Measurements from ENCODE around the gene CC2D2A.

CC2D2A gene

GRCh38 chr4:15544248-15544729 lies 74.6 kb downstream of the CC2D2A start:
- Histone ChIP-seq H2AFZ (no peak overlapping the region), H3K27ac (no peak overlapping the region), H3K4me2 (ENCODE audit: low read length) (no peak overlapping the region), H3K36me3 (ENCODE audit: control insufficient read depth, insufficient read depth, low read length) (no peaks in the 10 kb centered on the region), H3K79me2 (no peaks in the 10 kb centered on the region), H3K4me3 (ENCODE audit: low read depth, low read length) (no peak overlapping the region), H3K9me3 (ENCODE audit: control insufficient read depth, low read length) (no peaks in the 10 kb centered on the region), H3K4me1 (no peaks in the 10 kb centered on the region), H3K27me3 (ENCODE audit: control insufficient read depth, insufficient read depth, low read length) (no peaks in the 10 kb centered on the region), H3K9ac (no peak overlapping the region)
- no peak for TF ChIP-seq CTCF (IDR thresholded peaks at IDR 0.05)

GRCh38 chr4:15545371-15545770 lies 75.7 kb downstream of the CC2D2A start:
- TF ChIP-seq CTCF (IDR thresholded peaks at IDR 0.05): no peak
- Histone ChIP-seq H3K4me3 (ENCODE audit: low read depth, low read length) (no peak overlapping the region), H3K79me2 (no peaks in the 10 kb centered on the region), H3K9ac (no peak overlapping the region), H2AFZ (no peak overlapping the region), H3K9me3 (ENCODE audit: control insufficient read depth, low read length) (no peaks in the 10 kb centered on the region), H3K36me3 (ENCODE audit: control insufficient read depth, insufficient read depth, low read length) (no peaks in the 10 kb centered on the region), H3K4me2 (ENCODE audit: low read length) (no peak overlapping the region), H3K27me3 (ENCODE audit: control insufficient read depth, insufficient read depth, low read length) (no peaks in the 10 kb centered on the region), H3K27ac (no peak overlapping the region), H3K4me1 (no peaks in the 10 kb centered on the region)

GRCh38 chr4:15547392-15547791 lies 77.7 kb downstream of the CC2D2A start:
- Histone ChIP-seq H3K27me3 (ENCODE audit: control insufficient read depth, insufficient read depth, low read length) (no peaks in the 10 kb centered on the region), H3K9ac (no peak overlapping the region), H3K4me1 (no peaks in the 10 kb centered on the region), H3K4me2 (ENCODE audit: low read length) (no peak overlapping the region), H2AFZ (no peak overlapping the region), H3K9me3 (ENCODE audit: control insufficient read depth, low read length) (no peaks in the 10 kb centered on the region), H3K79me2 (no peaks in the 10 kb centered on the region), H3K36me3 (ENCODE audit: control insufficient read depth, insufficient read depth, low read length) (no peaks in the 10 kb centered on the region), H3K27ac (no peak overlapping the region), H3K4me3 (ENCODE audit: low read depth, low read length) (no peak overlapping the region)
- no peak for TF ChIP-seq CTCF (IDR thresholded peaks at IDR 0.05)

- H3K4me3 ChIP-seq (ENCODE audit: low read depth, low read length): no peak overlapping the region
- no peaks in the 10 kb centered on the region for H3K27me3 ChIP-seq (ENCODE audit: control insufficient read depth, insufficient read depth, low read length)
- H3K36me3 ChIP-seq (ENCODE audit: control insufficient read depth, insufficient read depth, low read length): no peaks in the 10 kb centered on the region
- TF ChIP-seq CTCF (IDR thresholded peaks at IDR 0.05): no peak
- no peaks in the 10 kb centered on the region for H3K9me3 ChIP-seq (ENCODE audit: control insufficient read depth, low read length)
- H3K79me2 ChIP-seq: no peaks in the 10 kb centered on the region
- no peak overlapping the region for H3K27ac ChIP-seq
- H2AFZ ChIP-seq: no peak overlapping the region
- no peak overlapping the region for H3K4me2 ChIP-seq (ENCODE audit: low read length)
- H3K9ac ChIP-seq: no peak overlapping the region
- H3K4me1 ChIP-seq: no peaks in the 10 kb centered on the region
Measured at GRCh38 chr4:15550491-15550890, 80.8 kb downstream of the CC2D2A start.

GRCh38 chr4:15551740-15552446 lies 82.2 kb downstream of the CC2D2A start:
- H3K79me2 ChIP-seq: no peaks in the 10 kb centered on the region
- no peaks in the 10 kb centered on the region for H3K4me1 ChIP-seq
- H3K36me3 ChIP-seq (ENCODE audit: control insufficient read depth, insufficient read depth, low read length): no peaks in the 10 kb centered on the region
- H2AFZ ChIP-seq: no peak overlapping the region
- H3K27me3 ChIP-seq (ENCODE audit: control insufficient read depth, insufficient read depth, low read length): no peaks in the 10 kb centered on the region
- H3K4me3 ChIP-seq (ENCODE audit: low read depth, low read length): no peak overlapping the region
- no peak overlapping the region for H3K4me2 ChIP-seq (ENCODE audit: low read length)
- no peaks in the 10 kb centered on the region for H3K9me3 ChIP-seq (ENCODE audit: control insufficient read depth, low read length)
- H3K9ac ChIP-seq: no peak overlapping the region
- no peak overlapping the region for H3K27ac ChIP-seq
- TF ChIP-seq CTCF (IDR thresholded peaks at IDR 0.05): no peak

All from parathyroid adenoma (tissue), 2 donors.